ENCODE data around the gene PRPF19. TPM values are rescaled to one million over a fixed set of nuclear protein-coding genes. Genes with fewer than 3 reads are reported as not detected.
A peak's percentile ranks its signal among the peaks of the same experiment; 100 is the strongest.

Gene PRPF19
- total RNA-seq, 1 donor from 2014 or later, result 74.4 TPM

GRCh38 chr11:60902625-60903024 lies 3.8 kb downstream of the PRPF19 start:
- TF ChIP-seq CTCF (IDR thresholded peaks at IDR 0.05; ENCODE audit: partially characterized antibody, unreplicated experiment), result no peak
- H3K9me3 Mint-ChIP-seq (ENCODE audit: unreplicated experiment), result no peaks in the 10 kb centered on the region
- no peak overlapping the region for H3K27ac Mint-ChIP-seq (ENCODE audit: unreplicated experiment)
- peaks cover 15% of the 10 kb centered on the region for H3K4me1 Mint-ChIP-seq (ENCODE audit: low read depth, unreplicated experiment)
- H3K4me3 Mint-ChIP-seq (ENCODE audit: unreplicated experiment), result no peak overlapping the region
- no peaks in the 10 kb centered on the region for H3K27me3 Mint-ChIP-seq (ENCODE audit: unreplicated experiment)
- peaks cover 3% of the 10 kb centered on the region for H3K36me3 Mint-ChIP-seq (ENCODE audit: unreplicated experiment)
- no peak for DNase-seq

GRCh38 chr11:60900673-60901404 lies 5.5 kb downstream of the PRPF19 start:
- Mint-ChIP-seq H3K27me3 (ENCODE audit: unreplicated experiment) (no peaks in the 10 kb centered on the region), H3K27ac (ENCODE audit: unreplicated experiment) (no peak overlapping the region), H3K36me3 (ENCODE audit: unreplicated experiment) (peaks cover 5% of the 10 kb centered on the region), H3K9me3 (ENCODE audit: unreplicated experiment) (no peaks in the 10 kb centered on the region), H3K4me3 (ENCODE audit: unreplicated experiment) (no peak overlapping the region), H3K4me1 (ENCODE audit: low read depth, unreplicated experiment) (peaks cover 12% of the 10 kb centered on the region)
- no peak for DNase-seq
- TF ChIP-seq CTCF (IDR thresholded peaks at IDR 0.05; ENCODE audit: partially characterized antibody, unreplicated experiment), result no peak

- no peaks in the 10 kb centered on the region for H3K9me3 Mint-ChIP-seq (ENCODE audit: unreplicated experiment)
- peaks cover 8% of the 10 kb centered on the region for H3K4me1 Mint-ChIP-seq (ENCODE audit: low read depth, unreplicated experiment)
- peaks cover 5% of the 10 kb centered on the region for H3K36me3 Mint-ChIP-seq (ENCODE audit: unreplicated experiment)
- no peak overlapping the region for H3K4me3 Mint-ChIP-seq (ENCODE audit: unreplicated experiment)
- DNase-seq, result no peak
- no peaks in the 10 kb centered on the region for H3K27me3 Mint-ChIP-seq (ENCODE audit: unreplicated experiment)
- H3K27ac Mint-ChIP-seq (ENCODE audit: unreplicated experiment), result no peak overlapping the region
- no peak for TF ChIP-seq CTCF (IDR thresholded peaks at IDR 0.05; ENCODE audit: partially characterized antibody, unreplicated experiment)
Measured at GRCh38 chr11:60899977-60900376, 6.4 kb downstream of the PRPF19 start.

- Mint-ChIP-seq H3K36me3 (ENCODE audit: unreplicated experiment) (peaks cover 5% of the 10 kb centered on the region), H3K4me3 (ENCODE audit: unreplicated experiment) (no peak overlapping the region), H3K27me3 (ENCODE audit: unreplicated experiment) (no peaks in the 10 kb centered on the region), H3K4me1 (ENCODE audit: low read depth, unreplicated experiment) (peaks cover 4% of the 10 kb centered on the region), H3K27ac (ENCODE audit: unreplicated experiment) (peak overlapping the region; percentile 48), H3K9me3 (ENCODE audit: unreplicated experiment) (no peaks in the 10 kb centered on the region)
- TF ChIP-seq CTCF (IDR thresholded peaks at IDR 0.05; ENCODE audit: partially characterized antibody, unreplicated experiment), result peak; percentile 94
- DNase-seq, result no peak
Measured at GRCh38 chr11:60899046-60899936, 7.1 kb downstream of the PRPF19 start.

- Mint-ChIP-seq H3K27me3 (ENCODE audit: unreplicated experiment) (no peaks in the 10 kb centered on the region), H3K36me3 (ENCODE audit: unreplicated experiment) (peaks cover 5% of the 10 kb centered on the region), H3K4me3 (ENCODE audit: unreplicated experiment) (no peak overlapping the region), H3K4me1 (ENCODE audit: low read depth, unreplicated experiment) (no peaks in the 10 kb centered on the region), H3K9me3 (ENCODE audit: unreplicated experiment) (no peaks in the 10 kb centered on the region), H3K27ac (ENCODE audit: unreplicated experiment) (no peak overlapping the region)
- no peak for DNase-seq
- no peak for TF ChIP-seq CTCF (IDR thresholded peaks at IDR 0.05; ENCODE audit: partially characterized antibody, unreplicated experiment)
Measured at GRCh38 chr11:60897496-60897895, 8.9 kb downstream of the PRPF19 start.

Measured in glutamatergic neuron (in vitro differentiated cells).